IPS DF 4.7 (cell line): ENCODE measurements around the gene MARS1.
"Not testable (repeated sequence)": the region's sequence is repeated elsewhere in the genome, so short reads cannot be mapped to it uniquely, and the experiment has no call there.

ENCODE experiments used
- DNase-seq: peaks from one replicate; pipeline ENCODE4 v3.0.0-alpha.2; 2013; ENCODE audit warnings: low spot score; ENCODE audit errors: extremely low read depth

MARS1 gene

GRCh38 chr12:57516617-57517153, 28.8 kb downstream of the MARS1 start:
- no peak for DNase-seq

GRCh38 chr12:57517187-57517586, 29.3 kb downstream of the MARS1 start:
- no peak for DNase-seq

GRCh38 chr12:57517718-57518117, 29.9 kb downstream of the MARS1 start:
- DNase-seq: not testable (repeated sequence)

- no peak for DNase-seq
Measured at GRCh38 chr12:57518176-57518919, 30.5 kb downstream of the MARS1 start.

- DNase-seq: no peak
Measured at GRCh38 chr12:57518920-57519795, 31.3 kb downstream of the MARS1 start.

GRCh38 chr12:57519796-57520052, 31.9 kb downstream of the MARS1 start:
- DNase-seq: no peak

GRCh38 chr12:57520053-57520818, 32.4 kb downstream of the MARS1 start, which contains the start of gene DDIT3:
DDIT3 (minus strand) TSS chr12:57520514; CDS start chr12:57517406, 3,108 bp downstream.
- DNase-seq: peak; percentile 89

- no peak for DNase-seq
Measured at GRCh38 chr12:57521525-57522010, 33.7 kb downstream of the MARS1 start.

GRCh38 chr12:57522011-57522886, 34.4 kb downstream of the MARS1 start, which contains the start of gene MBD6:
MBD6 (plus strand) TSS chr12:57522824; CDS start chr12:57524304, 1,480 bp downstream.
- DNase-seq: no peak

GRCh38 chr12:57522887-57523705, 35.2 kb downstream of the MARS1 start:
- no peak for DNase-seq

- DNase-seq: no peak
Measured at GRCh38 chr12:57523706-57524614, 36.1 kb downstream of the MARS1 start.

GRCh38 chr12:57524814-57525614, 37.1 kb downstream of the MARS1 start:
- no peak for DNase-seq

- no peak for DNase-seq
Measured at GRCh38 chr12:57525615-57526383, 37.9 kb downstream of the MARS1 start.

GRCh38 chr12:57526477-57527126, 38.7 kb downstream of the MARS1 start:
- DNase-seq: no peak

- no peak for DNase-seq
Measured at GRCh38 chr12:57527184-57527583, 39.3 kb downstream of the MARS1 start.

GRCh38 chr12:57528176-57528575, 40.3 kb downstream of the MARS1 start:
- DNase-seq: no peak
